Measurements from ENCODE around the gene NSMCE1.

NSMCE1 gene

GRCh38 chr16:27239026-27239425 lies 29.5 kb downstream of the NSMCE1 start:
- Mint-ChIP-seq H3K27me3 (no peaks in the 10 kb centered on the region), H3K27ac (peak overlapping the region; percentile 85), H3K4me3 (no peak overlapping the region), H3K36me3 (ENCODE audit: low read depth) (peaks cover 10% of the 10 kb centered on the region), H3K4me1 (ENCODE audit: low read depth) (peaks cover 67% of the 10 kb centered on the region), H3K9me3 (no peaks in the 10 kb centered on the region)
- intact Hi-C loops (cut with micrococcal nuclease), result loop anchor here (5.0 to 10.0 kb wide), 4 partner anchors 33 to 216 kb away; partner anchors contain the start of gene IL4R

GRCh38 chr16:27238591-27238990 lies 30.0 kb downstream of the NSMCE1 start:
- Mint-ChIP-seq H3K4me3 (peak overlapping the region; percentile 52), H3K36me3 (ENCODE audit: low read depth) (peaks cover 13% of the 10 kb centered on the region), H3K27me3 (no peaks in the 10 kb centered on the region), H3K27ac (peak overlapping the region; percentile 85), H3K4me1 (ENCODE audit: low read depth) (peaks cover 63% of the 10 kb centered on the region), H3K9me3 (no peaks in the 10 kb centered on the region)
- intact Hi-C loops (cut with micrococcal nuclease), result loop anchor here (5.0 to 10.0 kb wide), 4 partner anchors 34 to 216 kb away; partner anchors contain the start of gene IL4R

- Mint-ChIP-seq H3K36me3 (ENCODE audit: low read depth) (peaks cover 13% of the 10 kb centered on the region), H3K27ac (peak overlapping the region; percentile 85)
- intact Hi-C loops (cut with micrococcal nuclease), result loop anchor here (5.0 to 10.0 kb wide), 4 partner anchors 34 to 217 kb away; partner anchors contain the start of gene IL4R
These were observed 30.5 kb downstream of the NSMCE1 start for GRCh38 chr16:27238016-27238587.

GRCh38 chr16:27237219-27238015 lies 31.2 kb downstream of the NSMCE1 start:
- intact Hi-C loops (cut with micrococcal nuclease), result loop anchor here (5.0 to 10.0 kb wide), 4 partner anchors 35 to 217 kb away; partner anchors contain the start of gene IL4R
- no peaks in the 10 kb centered on the region for H3K27me3 Mint-ChIP-seq
- H3K4me3 Mint-ChIP-seq, result peak overlapping the region; percentile 52
- H3K9me3 Mint-ChIP-seq, result no peaks in the 10 kb centered on the region
- H3K4me1 Mint-ChIP-seq (ENCODE audit: low read depth), result peaks cover 56% of the 10 kb centered on the region
- peak overlapping the region; percentile 85 for H3K27ac Mint-ChIP-seq
- peaks cover 13% of the 10 kb centered on the region for H3K36me3 Mint-ChIP-seq (ENCODE audit: low read depth)

More at GRCh38 chr16:27238016-27238587, 30.5 kb downstream of the NSMCE1 start:
- Mint-ChIP-seq H3K4me1 (ENCODE audit: low read depth) (peaks cover 58% of the 10 kb centered on the region), H3K4me3 (peak overlapping the region; percentile 52), H3K9me3 (no peaks in the 10 kb centered on the region), H3K27me3 (no peaks in the 10 kb centered on the region)

- H3K27ac Mint-ChIP-seq, result peak overlapping the region; percentile 85
- no peaks in the 10 kb centered on the region for H3K27me3 Mint-ChIP-seq
- H3K9me3 Mint-ChIP-seq, result no peaks in the 10 kb centered on the region
- peaks cover 60% of the 10 kb centered on the region for H3K4me1 Mint-ChIP-seq (ENCODE audit: low read depth)
- H3K36me3 Mint-ChIP-seq (ENCODE audit: low read depth), result peaks cover 13% of the 10 kb centered on the region
- intact Hi-C loops (cut with micrococcal nuclease), result loop anchor here (5.0 to 10.0 kb wide), 4 partner anchors 36 to 218 kb away; partner anchors contain the start of gene IL4R
- peak overlapping the region; percentile 4 for H3K4me3 Mint-ChIP-seq
These were observed 31.8 kb downstream of the NSMCE1 start for GRCh38 chr16:27236635-27237218.

GRCh38 chr16:27235938-27236245 lies 32.7 kb downstream of the NSMCE1 start:
- H3K4me1 Mint-ChIP-seq (ENCODE audit: low read depth), result peaks cover 61% of the 10 kb centered on the region
- peaks cover 8% of the 10 kb centered on the region for H3K36me3 Mint-ChIP-seq (ENCODE audit: low read depth)
- intact Hi-C loops (cut with micrococcal nuclease), result loop anchor here (1.0 to 10.0 kb wide), 5 partner anchors 36 to 219 kb away; partner anchors contain the start of gene IL4R
- peak overlapping the region; percentile 61 for H3K27ac Mint-ChIP-seq
- H3K4me3 Mint-ChIP-seq, result no peak overlapping the region
- no peaks in the 10 kb centered on the region for H3K9me3 Mint-ChIP-seq
- H3K27me3 Mint-ChIP-seq, result no peaks in the 10 kb centered on the region

GRCh38 chr16:27235055-27235937 lies 33.3 kb downstream of the NSMCE1 start:
- Mint-ChIP-seq H3K4me3 (no peak overlapping the region), H3K27ac (peak overlapping the region; percentile 61), H3K4me1 (ENCODE audit: low read depth) (peaks cover 67% of the 10 kb centered on the region), H3K36me3 (ENCODE audit: low read depth) (peaks cover 14% of the 10 kb centered on the region), H3K27me3 (no peaks in the 10 kb centered on the region), H3K9me3 (no peaks in the 10 kb centered on the region)
- intact Hi-C loops (cut with micrococcal nuclease), result loop anchor here (1.0 to 10.0 kb wide), 5 partner anchors 37 to 220 kb away; partner anchors contain the start of gene IL4R

GRCh38 chr16:27234603-27235002 lies 34.0 kb downstream of the NSMCE1 start:
- Mint-ChIP-seq H3K4me3 (no peak overlapping the region), H3K4me1 (ENCODE audit: low read depth) (peaks cover 69% of the 10 kb centered on the region)
- intact Hi-C loops (cut with micrococcal nuclease), result loop anchor here (1.0 to 10.0 kb wide), 5 partner anchors 38 to 220 kb away; partner anchors contain the start of gene IL4R

GRCh38 chr16:27234171-27234570 lies 34.4 kb downstream of the NSMCE1 start:
- Mint-ChIP-seq H3K4me1 (ENCODE audit: low read depth) (peaks cover 72% of the 10 kb centered on the region), H3K36me3 (ENCODE audit: low read depth) (peaks cover 19% of the 10 kb centered on the region), H3K9me3 (no peaks in the 10 kb centered on the region), H3K27ac (no peak overlapping the region), H3K27me3 (no peaks in the 10 kb centered on the region), H3K4me3 (no peak overlapping the region)
- intact Hi-C loops (cut with micrococcal nuclease), result loop anchor here (10.0 kb wide), 2 partner anchors 81 to 221 kb away; partner anchors contain the start of gene IL4R

More at GRCh38 chr16:27234603-27235002, 34.0 kb downstream of the NSMCE1 start:
- Mint-ChIP-seq H3K36me3 (ENCODE audit: low read depth) (peaks cover 19% of the 10 kb centered on the region), H3K9me3 (no peaks in the 10 kb centered on the region), H3K27me3 (no peaks in the 10 kb centered on the region), H3K27ac (peak overlapping the region; percentile 61)

GRCh38 chr16:27233731-27234130 lies 34.8 kb downstream of the NSMCE1 start:
- Mint-ChIP-seq H3K4me1 (ENCODE audit: low read depth) (peaks cover 72% of the 10 kb centered on the region), H3K4me3 (no peak overlapping the region), H3K27ac (no peak overlapping the region), H3K36me3 (ENCODE audit: low read depth) (peaks cover 19% of the 10 kb centered on the region), H3K27me3 (no peaks in the 10 kb centered on the region), H3K9me3 (no peaks in the 10 kb centered on the region)
- intact Hi-C loops (cut with micrococcal nuclease), result loop anchor here (10.0 kb wide), 2 partner anchors 81 to 221 kb away; partner anchors contain the start of gene IL4R

- intact Hi-C loops (cut with micrococcal nuclease), result loop anchor here (10.0 kb wide), 2 partner anchors 82 to 222 kb away; partner anchors contain the start of gene IL4R
- Mint-ChIP-seq H3K27me3 (no peaks in the 10 kb centered on the region), H3K36me3 (ENCODE audit: low read depth) (peaks cover 19% of the 10 kb centered on the region), H3K9me3 (no peaks in the 10 kb centered on the region), H3K4me3 (no peak overlapping the region), H3K27ac (peak overlapping the region; percentile 50), H3K4me1 (ENCODE audit: low read depth) (peaks cover 72% of the 10 kb centered on the region)
These were observed 35.5 kb downstream of the NSMCE1 start for GRCh38 chr16:27232901-27233625.

GRCh38 chr16:27232061-27232900 lies 36.3 kb downstream of the NSMCE1 start:
- peak overlapping the region; percentile 39 for H3K4me3 Mint-ChIP-seq
- peaks cover 20% of the 10 kb centered on the region for H3K36me3 Mint-ChIP-seq (ENCODE audit: low read depth)
- peak overlapping the region; percentile 50 for H3K27ac Mint-ChIP-seq
- no peaks in the 10 kb centered on the region for H3K9me3 Mint-ChIP-seq
- peaks cover 68% of the 10 kb centered on the region for H3K4me1 Mint-ChIP-seq (ENCODE audit: low read depth)
- intact Hi-C loops (cut with micrococcal nuclease), result loop anchor here (10.0 kb wide), 2 partner anchors 83 to 223 kb away; partner anchors contain the start of gene IL4R
- no peaks in the 10 kb centered on the region for H3K27me3 Mint-ChIP-seq

Measured in dendritic cell treated with granulocyte-macrophage colony-stimulating factor and Interleukin-4, amounts not matched to agents 40 ng/mL and 50 ng/mL, for 4 days (primary cell).